ENCODE results near the gene PPP2R1B. TPM values are rescaled to one million over a fixed set of nuclear protein-coding genes. Genes with fewer than 3 reads are reported as not detected.

Gene PPP2R1B
- total and polyA plus RNA-seq, 2 donors (not counting 1 experiment from before 2014, with no cell fraction given) = 8.2 to 37.0 TPM

GRCh38 chr11:111770581-111771134 is 4.5 kb upstream of the PPP2R1B start:
- Mint-ChIP-seq H3K4me3 (no peak overlapping the region), H3K9me3 (ENCODE audit: insufficient read depth) (no peaks in the 10 kb centered on the region), H3K27me3 (no peaks in the 10 kb centered on the region), H3K27ac (no peak overlapping the region), H3K4me1 (peaks cover 17% of the 10 kb centered on the region)
- no peak overlapping the region for H3K27ac ChIP-seq (ENCODE audit: low read length in 2 of 2)
- ChIA-PET CTCF (interaction anchor here (0.5 to 1.9 kb wide), 3 partner anchors 73 to 184 kb away, joined by 3 to 7 read pairs (median 6); partner anchors contain the start of gene ALG9), POLR2A (no interaction called here)
- DNase-seq (no peak), ATAC-seq (ENCODE audit: low read depth) (no peak)
- H3K79me2 ChIP-seq (ENCODE audit: control insufficient read depth, insufficient read depth, low read length) = peaks cover 5% of the 10 kb centered on the region
- WGBS (ENCODE audit: insufficient coverage) = 94% methylated on average over 3 of the region's 4 CpGs
- H2AFZ ChIP-seq (ENCODE audit: insufficient read depth, low read depth, low read length, poor library complexity, severe bottlenecking) = no peak overlapping the region
- TF ChIP-seq CTCF (IDR thresholded peaks at IDR 0.05) (no peak), EZH2 (IDR thresholded peaks at IDR 0.05; ENCODE audit: borderline replicate concordance, insufficient read depth, low read depth, low read length, poor library complexity, severe bottlenecking) (no peak)
- no peaks in the 10 kb centered on the region for H3K9me3 ChIP-seq (ENCODE audit: control extremely low read depth in 1 of 3, control insufficient read depth in 2 of 3, insufficient read depth in 1 of 3, low read length in 2 of 3)
- H4K20me1 ChIP-seq (ENCODE audit: control insufficient read depth, insufficient read depth, low read length, poor library complexity, severe bottlenecking) = no peaks in the 10 kb centered on the region
- H3K4me3 ChIP-seq (ENCODE audit: control extremely low read depth in 1 of 5, extremely low read depth in 1 of 5, insufficient read depth in 1 of 5, low read depth in 2 of 5, low read length in 4 of 5) = no peak overlapping the region
- no peak overlapping the region for H3K9ac ChIP-seq (ENCODE audit: low read length)
- H3K36me3 ChIP-seq (replicated peaks in 1 of 2; ENCODE audit: control extremely low read depth in 1 of 2, control insufficient read depth in 1 of 2, extremely low read depth in 1 of 2, insufficient read depth in 2 of 2, low read length in 1 of 2) = no peaks in the 10 kb centered on the region
- peaks cover 7 to 13% of the 10 kb centered on the region in 2 donors for H3K4me1 ChIP-seq (ENCODE audit: control insufficient read depth in 2 of 2, insufficient read depth in 2 of 2, low read length in 2 of 2)
- H3K4me2 ChIP-seq (replicated peaks; ENCODE audit: low read depth, low read length, poor library complexity, severe bottlenecking) = no peak overlapping the region
- intact Hi-C loops (cut with micrococcal nuclease) = no loop called here
- H3K27me3 ChIP-seq (replicated peaks in 1 of 4; ENCODE audit: control extremely low read depth in 1 of 4, control insufficient read depth in 3 of 4, insufficient read depth in 4 of 4, low read length in 3 of 4) = no peaks in the 10 kb centered on the region

GRCh38 chr11:111766834-111767142 is 599 bp upstream of the PPP2R1B start:
- ChIA-PET POLR2A (interaction anchor here (1.0 kb wide), 1 partner anchor 164 kb away, joined by 5 read pairs; the partner anchor contains the start of gene SIK2), CTCF (interaction anchor here (0.6 to 6.6 kb wide), 8 partner anchors 11 to 326 kb away, joined by 3 to 114 read pairs (median 4); no protein-coding TSS in a partner anchor)
- TF ChIP-seq EZH2 (IDR thresholded peaks at IDR 0.05; ENCODE audit: borderline replicate concordance, insufficient read depth, low read depth, low read length, poor library complexity, severe bottlenecking) = no peak
- TF ChIP-seq CTCF (IDR thresholded peaks at IDR 0.05) = no peak
- peaks cover 9 to 16% of the 10 kb centered on the region in 2 donors for H3K4me1 ChIP-seq (ENCODE audit: control insufficient read depth in 2 of 2, insufficient read depth in 2 of 2, low read length in 2 of 2)
- no peaks in the 10 kb centered on the region for H3K9me3 Mint-ChIP-seq (ENCODE audit: insufficient read depth)
- peak overlapping the region; percentile 89 for H3K9ac ChIP-seq (ENCODE audit: low read length)
- peak overlapping the region; percentile 74 to 97 (median 90) for H3K4me3 ChIP-seq (ENCODE audit: control extremely low read depth in 1 of 5, extremely low read depth in 1 of 5, insufficient read depth in 1 of 5, low read depth in 2 of 5, low read length in 4 of 5)
- ATAC-seq (ENCODE audit: low read depth) (no peak), DNase-seq (no peak)
- H3K79me2 ChIP-seq (ENCODE audit: control insufficient read depth, insufficient read depth, low read length) = peaks cover 28% of the 10 kb centered on the region
- no peaks in the 10 kb centered on the region for H4K20me1 ChIP-seq (ENCODE audit: control insufficient read depth, insufficient read depth, low read length, poor library complexity, severe bottlenecking)
- peaks cover 37% of the 10 kb centered on the region for H3K4me1 Mint-ChIP-seq
- peak overlapping the region; percentile 100 for H3K4me3 Mint-ChIP-seq
- H3K27me3 ChIP-seq (replicated peaks in 1 of 4; ENCODE audit: control extremely low read depth in 1 of 4, control insufficient read depth in 3 of 4, insufficient read depth in 4 of 4, low read length in 3 of 4) = no peaks in the 10 kb centered on the region
- H3K4me2 ChIP-seq (replicated peaks; ENCODE audit: low read depth, low read length, poor library complexity, severe bottlenecking) = peak overlapping the region; percentile 84
- intact Hi-C loops (cut with micrococcal nuclease) = loop anchor here (1.0 to 5.0 kb wide), 7 partner anchors 10 to 1054 kb away; partner anchors contain the start of genes ARHGAP20, CFAP68, FDXACB1 and POU2AF1
- peak overlapping the region; percentile 97 for H3K27ac Mint-ChIP-seq
- no peaks in the 10 kb centered on the region for H3K27me3 Mint-ChIP-seq
- 3% methylated on average over 6 of the region's 7 CpGs for WGBS (ENCODE audit: insufficient coverage)
- peaks cover 2 to 8% of the 10 kb centered on the region in 2 experiments for H3K36me3 ChIP-seq (replicated peaks in 1 of 2; ENCODE audit: control extremely low read depth in 1 of 2, control insufficient read depth in 1 of 2, extremely low read depth in 1 of 2, insufficient read depth in 2 of 2, low read length in 1 of 2)
- peak overlapping the region in 1 of 2 donors; percentile 77 for H3K27ac ChIP-seq (ENCODE audit: low read length in 2 of 2)
- no peaks in the 10 kb centered on the region for H3K9me3 ChIP-seq (ENCODE audit: control extremely low read depth in 1 of 3, control insufficient read depth in 2 of 3, insufficient read depth in 1 of 3, low read length in 2 of 3)
- H2AFZ ChIP-seq (ENCODE audit: insufficient read depth, low read depth, low read length, poor library complexity, severe bottlenecking) = peak overlapping the region; percentile 94
